ENCODE measurements around the gene DPH3. TPM values are rescaled to one million over a fixed set of nuclear protein-coding genes. Genes with fewer than 3 reads are reported as not detected.

DPH3 gene
- total and polyA plus RNA-seq, 10 of the 15 experiments (the other 5 are each of a cell fraction or from before 2014, with no cell fraction given): 10.8 to 71.8 (median 23.4) TPM

DNA sequence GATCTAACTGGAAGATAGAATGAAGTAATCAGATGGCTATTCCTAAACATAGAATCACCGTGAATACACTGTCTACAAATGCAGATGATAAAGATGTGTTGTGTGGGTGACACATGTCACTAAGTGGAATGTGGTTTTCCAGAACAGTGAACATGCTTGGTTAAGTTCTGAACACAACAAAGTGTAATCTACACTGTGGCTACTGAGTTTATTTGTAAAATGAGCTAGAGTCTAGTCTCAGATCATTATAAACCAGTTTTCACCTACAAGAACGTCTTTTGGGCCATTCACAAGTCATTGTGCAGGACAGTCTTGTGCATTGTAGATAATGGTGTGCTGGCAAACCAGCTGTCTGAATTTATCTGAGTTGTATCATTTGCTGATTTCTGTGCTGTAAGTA, 35.6 kb upstream of the DPH3 start (continued):
- peak; percentile 53 for TF ChIP-seq NFIC (IDR thresholded peaks at IDR 0.05; ENCODE audit: low read depth, low read length)
- peak; percentile 90 for TF ChIP-seq RUNX3 (IDR thresholded peaks at IDR 0.05; ENCODE audit: low read length)
- peak; percentile 39; the same call in 1 of the 2 replicates for TF ChIP-seq BCL11A (IDR thresholded peaks at IDR 0.05; ENCODE audit: low read depth, low read length)
- TF ChIP-seq CREB1 (IDR thresholded peaks at IDR 0.05; ENCODE audit: low read depth): 0 out of 2 replicates have a peak, but pooled peaks have one; percentile 14
- TF ChIP-seq IKZF1 (conservative IDR thresholded peaks at IDR 0.05): peak; percentile 70; the same call in 1 of the 2 replicates
- TF ChIP-seq FOXK2 (IDR thresholded peaks at IDR 0.05): no peak
- TF ChIP-seq GATAD2B (conservative IDR thresholded peaks at IDR 0.05; ENCODE audit: low read depth): no peak

- TF ChIP-seq EP300 (IDR thresholded peaks at IDR 0.05; ENCODE audit: borderline replicate concordance in 1 of 2, control insufficient read depth in 1 of 2, low read depth in 2 of 2, low read length in 2 of 2) (peak in 1 of 2 experiments; percentile 5; a peak in 1 of 4 replicates), CBFB (IDR thresholded peaks at IDR 0.05; ENCODE audit: low read depth) (no peak), LARP7 (IDR thresholded peaks at IDR 0.05) (no peak), IKZF1 (conservative IDR thresholded peaks at IDR 0.05) (0 out of 2 replicates have a peak, but pooled peaks have one; percentile 3)
- FAIRE-seq (no peak), ATAC-seq (no peak), DNase-seq (ENCODE audit: low read depth, low spot score) (no peak)
- Histone ChIP-seq H3K36me3 (ENCODE audit: control insufficient read depth in 2 of 2, insufficient read depth in 2 of 2, low read length in 1 of 2) (peaks cover 1 to 15% of the 10 kb centered on the region in 2 experiments), H2AFZ (ENCODE audit: control insufficient read depth, low read depth, low read length) (no peak overlapping the region), H3K27ac (ENCODE audit: control insufficient read depth, insufficient read depth) (no peak overlapping the region), H4K20me1 (ENCODE audit: control insufficient read depth, insufficient read depth) (no peaks in the 10 kb centered on the region), H3K4me3 (no peak overlapping the region), H3K9ac (ENCODE audit: control insufficient read depth, insufficient read depth, low read length) (no peak overlapping the region), H3K4me1 (ENCODE audit: control insufficient read depth, insufficient read depth, low read length) (peaks cover 25% of the 10 kb centered on the region), H3K9me3 (replicated peaks; ENCODE audit: control insufficient read depth, insufficient read depth, low read length) (no peaks in the 10 kb centered on the region; the same call in 2 of the 3 replicates), H3K79me2 (ENCODE audit: control insufficient read depth, insufficient read depth, low read length) (no peaks in the 10 kb centered on the region), H3K4me2 (ENCODE audit: control insufficient read depth, insufficient read depth) (no peak overlapping the region), H3K27me3 (replicated peaks in 1 of 2; ENCODE audit: control insufficient read depth in 2 of 2, insufficient read depth in 2 of 2, low read length in 1 of 2) (no peaks in the 10 kb centered on the region)
- RAD21 ChIA-PET (ENCODE audit: unreplicated experiment): interaction anchor here (1.2 to 3.3 kb wide), 5 partner anchors 9 to 217 kb away, joined by 5 to 26 read pairs (median 11); no protein-coding TSS in a partner anchor
- CTCF ChIA-PET: interaction anchor here (1.5 to 6.3 kb wide), 2 partner anchors 8 to 252 kb away, joined by 4 to 45 read pairs; no protein-coding TSS in a partner anchor
- no TSS peak for BruUV-seq (replicated peaks)
- SMC1A ChIA-PET (ENCODE audit: uncharacterized antibody, unreplicated experiment): interaction anchor here (0.6 to 3.1 kb wide), 10 partner anchors 8 to 213 kb away, joined by 3 to 19 read pairs (median 6); no protein-coding TSS in a partner anchor
- whole genome bisulfite sequencing (ENCODE audit: insufficient coverage, insufficient replicate concordance, low lambda C conversion rate, missing lambda C conversion rate): 81% methylated on average over 3 of the region's 3 CpGs
- in situ Hi-C loops (cut with MboI): loop anchor here (25.0 kb wide), 2 partner anchors 738 to 913 kb away; no protein-coding TSS in a partner anchor
- POLR2A ChIA-PET: interaction anchor here (1.5 kb wide), 1 partner anchor 13 kb away, joined by 4 read pairs; no protein-coding TSS in a partner anchor
- intact Hi-C loops (cut with micrococcal nuclease; ENCODE audit: unreplicated experiment): loop anchor here (10.0 kb wide), 1 partner anchor 525 kb away; no protein-coding TSS in a partner anchor
Observed at GRCh38 chr3:16299746-16300145, 35.0 kb upstream of the DPH3 start.

All from GM12878 (cell line).